ENCODE results near the gene APOL6.

APOL6 gene

DNA sequence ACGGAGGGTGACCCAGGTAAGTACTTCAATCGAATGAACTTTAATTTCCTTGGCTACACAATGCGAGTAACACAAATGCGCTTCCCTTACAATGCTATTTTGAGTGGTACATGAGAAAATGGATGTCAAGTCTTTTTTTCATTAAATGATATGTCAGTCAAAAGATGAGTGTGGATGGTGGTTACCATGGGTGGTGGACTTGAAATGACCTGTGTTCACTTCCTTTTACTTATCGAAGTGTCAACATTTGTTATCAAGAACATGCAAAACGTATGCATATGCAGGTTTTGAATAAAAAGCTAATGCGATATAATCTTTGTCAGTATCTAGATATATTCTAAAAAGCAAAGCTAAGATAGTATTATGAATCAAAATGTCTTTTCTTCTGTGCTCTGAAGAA is 60.7 kb downstream of the APOL6 start:
- peaks cover 2 to 4% of the 10 kb centered on the region in 2 donors for H3K4me1 ChIP-seq (ENCODE audit: control insufficient read depth in 2 of 2, insufficient read depth in 2 of 2, low read length in 2 of 2)
- no peak overlapping the region for H3K9ac ChIP-seq (ENCODE audit: low read depth in 1 of 2, low read length in 2 of 2)
- no peak overlapping the region for H3K4me3 ChIP-seq (ENCODE audit: low read length in 2 of 2)
- no peaks in the 10 kb centered on the region for H3K36me3 ChIP-seq (ENCODE audit: control insufficient read depth in 2 of 2, insufficient read depth in 2 of 2, low read length in 2 of 2)
- H3K27me3 ChIP-seq (ENCODE audit: control insufficient read depth in 2 of 2, insufficient read depth in 2 of 2, low read length in 2 of 2) = no peaks in the 10 kb centered on the region
- H3K9me3 ChIP-seq (ENCODE audit: control insufficient read depth in 2 of 2, low read length in 2 of 2) = no peaks in the 10 kb centered on the region
- no peak overlapping the region for H3K27ac ChIP-seq (ENCODE audit: low read depth in 2 of 2, low read length in 2 of 2)

DNA sequence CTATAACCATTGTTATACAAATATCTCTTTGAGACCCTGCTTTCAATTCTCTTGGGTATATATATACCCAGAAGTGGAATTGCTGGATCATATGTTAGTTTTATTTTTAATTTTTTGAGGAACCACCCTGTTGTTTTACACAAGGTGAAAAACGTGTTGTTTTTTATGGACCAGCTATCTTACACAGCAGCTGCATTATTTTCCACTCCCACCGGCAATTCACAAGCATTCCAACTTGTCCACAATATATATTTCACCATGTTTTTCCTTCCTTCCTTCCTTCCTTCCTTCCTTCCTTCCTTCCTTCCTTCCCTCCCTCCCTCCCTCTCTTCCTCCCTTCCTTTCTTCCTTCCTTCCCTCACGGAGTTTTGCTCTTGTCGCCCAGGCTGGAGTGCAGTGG is 63.1 kb downstream of the APOL6 start:
- Histone ChIP-seq H3K4me3 (ENCODE audit: low read length in 2 of 2) (no peak overlapping the region), H3K27me3 (ENCODE audit: control insufficient read depth in 2 of 2, insufficient read depth in 2 of 2, low read length in 2 of 2) (peaks cover 0 to 4% of the 10 kb centered on the region in 2 donors), H3K9me3 (ENCODE audit: control insufficient read depth in 2 of 2, low read length in 2 of 2) (no peaks in the 10 kb centered on the region), H3K36me3 (ENCODE audit: control insufficient read depth in 2 of 2, insufficient read depth in 2 of 2, low read length in 2 of 2) (no peaks in the 10 kb centered on the region), H3K27ac (ENCODE audit: low read depth in 2 of 2, low read length in 2 of 2) (no peak overlapping the region), H3K9ac (ENCODE audit: low read depth in 1 of 2, low read length in 2 of 2) (no peak overlapping the region), H3K4me1 (ENCODE audit: control insufficient read depth in 2 of 2, insufficient read depth in 2 of 2, low read length in 2 of 2) (peaks cover 0 to 4% of the 10 kb centered on the region in 2 donors)

DNA sequence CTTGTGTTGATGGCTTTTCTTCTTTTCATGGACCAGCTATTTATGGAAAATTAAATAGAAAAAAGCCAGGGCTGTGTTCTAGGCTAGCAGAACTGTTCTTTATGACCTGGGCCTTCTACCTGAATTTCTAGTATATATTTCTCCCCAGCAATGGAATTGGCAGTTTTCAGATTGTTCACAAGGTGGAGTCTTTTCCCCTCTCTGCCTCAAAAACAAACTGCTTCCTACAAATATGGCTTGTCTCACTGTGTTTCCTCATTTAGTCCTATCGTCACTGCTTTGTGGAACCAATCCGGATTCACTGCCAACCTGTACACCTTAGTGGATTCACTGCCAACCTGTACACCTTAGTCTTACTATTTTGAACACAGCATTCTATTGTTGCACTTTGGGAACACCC is 64.4 kb downstream of the APOL6 start:
- Histone ChIP-seq H3K4me3 (ENCODE audit: low read length in 2 of 2) (no peak overlapping the region), H3K9ac (ENCODE audit: low read depth in 1 of 2, low read length in 2 of 2) (no peak overlapping the region), H3K36me3 (ENCODE audit: control insufficient read depth in 2 of 2, insufficient read depth in 2 of 2, low read length in 2 of 2) (no peaks in the 10 kb centered on the region), H3K9me3 (ENCODE audit: control insufficient read depth in 2 of 2, low read length in 2 of 2) (no peaks in the 10 kb centered on the region), H3K27me3 (ENCODE audit: control insufficient read depth in 2 of 2, insufficient read depth in 2 of 2, low read length in 2 of 2) (peaks cover 0 to 4% of the 10 kb centered on the region in 2 donors), H3K27ac (ENCODE audit: low read depth in 2 of 2, low read length in 2 of 2) (no peak overlapping the region), H3K4me1 (ENCODE audit: control insufficient read depth in 2 of 2, insufficient read depth in 2 of 2, low read length in 2 of 2) (peaks cover 0 to 4% of the 10 kb centered on the region in 2 donors)

- H3K9ac ChIP-seq (ENCODE audit: low read depth in 1 of 2, low read length in 2 of 2) = no peak within 1 kb of the TSS
- no peaks in the 10 kb centered on the region for H3K9me3 ChIP-seq (ENCODE audit: control insufficient read depth in 2 of 2, low read length in 2 of 2)
- peaks cover 0 to 4% of the 10 kb centered on the region in 2 donors for H3K27me3 ChIP-seq (ENCODE audit: control insufficient read depth in 2 of 2, insufficient read depth in 2 of 2, low read length in 2 of 2)
- no peaks in the 10 kb centered on the region for H3K4me1 ChIP-seq (ENCODE audit: control insufficient read depth in 2 of 2, insufficient read depth in 2 of 2, low read length in 2 of 2)
- H3K36me3 ChIP-seq (ENCODE audit: control insufficient read depth in 2 of 2, insufficient read depth in 2 of 2, low read length in 2 of 2) = no peaks in the 10 kb centered on the region
- no peak within 1 kb of the TSS for H3K4me3 ChIP-seq (ENCODE audit: low read length in 2 of 2)
- H3K27ac ChIP-seq (ENCODE audit: low read depth in 2 of 2, low read length in 2 of 2) = no peak within 1 kb of the TSS
Observed at GRCh38 chr22:35717572-35717971, 69.3 kb downstream of the APOL6 start, which contains the start of gene APOL5. Gene APOL5, plus strand, starts transcription at chr22:35717872. Its CDS starts 0 bp downstream, at chr22:35717872.
